NCI-H2081 (cell line): ENCODE results near the gene RNU6-1.

Experiments
- DNase-seq, 2 experiments: peaks; one replicate each; lab custom pipeline; 2025; lab: John Stamatoyannopoulos, UW

RNU6-1 gene

DNA sequence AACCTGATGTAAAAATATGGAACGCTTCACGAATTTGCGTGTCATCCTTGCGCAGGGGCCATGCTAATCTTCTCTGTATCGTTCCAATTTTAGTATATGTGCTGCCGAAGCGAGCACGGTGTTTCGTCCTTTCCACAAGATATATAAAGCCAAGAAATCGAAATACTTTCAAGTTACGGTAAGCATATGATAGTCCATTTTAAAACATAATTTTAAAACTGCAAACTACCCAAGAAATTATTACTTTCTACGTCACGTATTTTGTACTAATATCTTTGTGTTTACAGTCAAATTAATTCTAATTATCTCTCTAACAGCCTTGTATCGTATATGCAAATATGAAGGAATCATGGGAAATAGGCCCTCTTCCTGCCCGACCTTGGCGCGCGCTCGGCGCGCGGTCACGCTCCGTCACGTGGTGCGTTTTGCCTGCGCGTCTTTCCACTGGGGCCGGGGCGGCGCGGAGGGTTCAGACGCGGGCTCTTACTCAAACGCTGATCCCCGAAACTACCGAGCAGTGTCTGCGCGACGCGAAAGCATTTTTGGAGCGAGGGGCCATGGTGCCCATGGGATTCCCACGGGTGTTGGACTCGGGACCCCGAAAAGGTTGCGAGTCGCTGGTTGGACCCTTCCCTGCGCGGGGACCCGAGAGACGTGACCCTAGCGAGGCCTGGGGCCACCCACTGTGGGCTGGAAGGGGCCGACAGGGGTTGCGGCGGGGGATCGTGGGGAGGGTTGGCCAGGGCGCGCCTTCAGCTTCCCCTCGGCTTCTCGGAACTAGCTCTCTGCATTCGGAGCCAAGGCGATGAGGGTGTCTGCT is at the start of gene RNU6-1:
Gene RNU6-1, minus strand, starts transcription at position 117 of the 820 bp plus-strand sequence.
- DNase-seq = peak; percentile 90 to 91

DNA sequence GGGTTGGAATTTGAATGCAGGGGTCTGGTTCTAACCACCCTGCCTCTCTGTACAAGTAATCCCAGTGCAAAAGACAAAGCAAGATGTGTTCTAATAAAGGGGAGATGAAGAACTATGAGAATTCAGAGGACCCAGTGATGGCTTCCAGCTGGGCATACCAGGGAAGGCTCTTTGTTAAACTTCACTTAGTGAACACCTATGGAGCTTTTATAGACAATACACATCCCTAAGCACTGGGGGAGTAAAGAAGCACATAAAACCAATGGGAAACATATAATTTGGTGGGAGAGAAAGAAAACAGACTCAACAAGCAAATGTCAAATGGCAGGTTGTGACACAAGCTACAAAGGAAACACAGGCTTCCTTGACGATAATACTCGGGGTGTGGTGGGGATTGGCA is 47.9 kb upstream of the RNU6-1 start:
- DNase-seq = peak in 1 of 2 experiments; percentile 12

DNA sequence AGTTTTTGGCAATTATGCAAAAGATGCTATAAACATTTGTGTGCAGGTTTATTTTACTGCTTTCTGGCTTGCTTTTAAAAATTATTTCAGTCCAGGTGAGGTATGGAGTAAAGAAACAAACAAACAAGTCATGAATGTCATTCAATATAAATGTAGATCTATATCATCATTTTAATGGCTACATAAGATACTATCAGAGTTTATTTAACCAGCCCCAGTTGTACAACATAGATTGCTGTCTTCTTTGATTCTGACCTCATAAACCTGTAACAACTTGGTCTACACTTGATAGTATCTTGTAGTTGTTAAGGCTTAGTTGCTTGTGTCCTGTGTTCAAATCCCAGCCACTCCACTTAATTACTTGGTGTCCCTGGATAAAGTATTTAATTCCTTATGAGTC is 46.0 kb upstream of the RNU6-1 start:
- no peak for DNase-seq

DNA sequence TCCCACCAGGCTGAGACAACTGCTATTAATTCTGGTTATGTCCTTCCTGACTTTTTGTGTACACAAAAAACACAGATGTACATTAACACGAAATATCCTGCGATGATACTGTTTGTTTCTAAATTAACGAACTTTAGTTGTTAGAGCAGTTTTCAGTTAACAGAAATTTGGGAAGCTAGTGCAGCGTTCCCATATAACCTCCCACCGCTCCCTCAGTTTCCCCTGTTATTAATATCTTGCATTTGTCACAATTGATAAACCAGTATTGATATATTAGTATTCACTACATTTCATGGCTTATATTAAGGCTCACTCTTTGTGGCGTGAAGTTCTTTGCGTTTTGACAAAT is 45.3 kb upstream of the RNU6-1 start:
- no peak for DNase-seq

DNA sequence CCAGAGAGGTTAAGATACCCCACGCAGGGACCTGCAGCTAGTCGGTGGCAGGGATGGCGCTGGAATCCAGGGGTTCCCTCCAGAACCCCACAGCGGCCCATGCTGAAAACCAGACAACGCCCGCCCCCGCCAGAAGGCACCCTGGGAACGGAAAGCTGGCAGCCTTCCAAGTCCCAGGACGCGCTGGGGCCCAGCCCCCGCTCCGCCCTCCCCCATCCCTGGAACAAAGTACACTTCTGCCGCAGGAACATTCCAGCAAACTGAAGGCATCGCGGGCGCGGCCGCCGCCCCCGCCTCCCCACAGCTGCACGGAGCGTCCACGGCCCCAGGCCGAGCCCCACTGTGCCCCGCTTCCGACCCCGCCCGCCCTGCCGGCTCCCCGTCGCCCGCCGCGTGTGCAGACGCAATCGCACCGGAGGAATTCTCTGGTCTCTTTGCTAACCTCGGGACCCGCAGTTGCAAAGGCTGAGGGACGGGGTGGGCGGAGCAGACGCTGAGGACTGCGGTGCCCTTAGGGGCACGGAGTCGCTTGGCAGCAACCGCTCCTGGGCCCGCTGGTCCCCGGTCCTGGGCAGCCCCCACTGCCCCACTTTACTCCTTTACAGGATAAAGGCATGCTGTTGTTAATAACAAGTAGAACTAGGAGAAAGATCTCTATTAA is 44.8 kb upstream of the RNU6-1 start:
- no peak for DNase-seq

DNA sequence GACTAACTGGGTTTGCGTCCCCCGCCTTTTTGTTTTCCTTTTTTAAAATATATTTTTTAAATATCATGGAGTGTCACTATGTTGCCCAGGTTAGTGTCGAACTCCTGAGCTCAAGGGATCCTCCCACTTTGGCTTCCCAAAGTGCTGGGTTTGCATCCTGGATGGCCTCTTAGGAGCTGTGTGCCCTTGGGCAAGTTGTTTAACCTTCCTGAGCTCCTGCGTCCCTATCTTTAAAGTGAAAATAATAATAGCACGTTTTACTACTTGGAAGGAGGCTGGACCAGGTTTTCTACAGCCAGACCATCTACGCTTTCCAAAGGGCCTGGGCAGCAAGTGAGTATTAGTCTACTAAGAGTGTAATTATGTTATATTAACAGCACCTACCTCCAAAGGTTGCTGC is 44.2 kb upstream of the RNU6-1 start:
- DNase-seq = no peak

DNA sequence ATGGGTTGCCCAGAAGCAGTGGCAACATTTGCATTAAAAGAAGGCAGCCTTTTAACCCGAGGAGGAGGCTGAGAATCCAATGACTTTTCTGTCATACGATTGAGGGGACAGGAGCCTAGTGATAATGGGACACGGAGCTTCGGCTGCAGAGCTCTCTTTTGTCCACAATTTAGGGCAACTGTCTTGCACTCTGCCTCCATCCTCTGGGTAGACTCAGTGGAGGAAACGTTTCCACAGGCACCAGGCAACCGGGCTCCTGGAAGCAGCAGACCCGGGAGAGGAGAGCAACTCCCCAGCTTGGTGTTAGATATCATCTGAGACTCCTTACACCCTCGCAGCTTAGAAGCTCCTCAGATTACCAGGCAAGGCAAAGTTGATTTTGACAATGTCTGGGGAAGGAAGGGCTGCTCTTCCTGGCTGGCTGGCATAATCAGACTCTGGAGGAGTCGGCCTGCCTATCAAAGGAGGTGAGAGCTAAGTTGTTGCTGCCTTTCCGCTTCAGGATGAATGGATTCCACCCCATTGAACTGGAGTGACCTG is 43.5 kb upstream of the RNU6-1 start:
- DNase-seq = no peak

DNA sequence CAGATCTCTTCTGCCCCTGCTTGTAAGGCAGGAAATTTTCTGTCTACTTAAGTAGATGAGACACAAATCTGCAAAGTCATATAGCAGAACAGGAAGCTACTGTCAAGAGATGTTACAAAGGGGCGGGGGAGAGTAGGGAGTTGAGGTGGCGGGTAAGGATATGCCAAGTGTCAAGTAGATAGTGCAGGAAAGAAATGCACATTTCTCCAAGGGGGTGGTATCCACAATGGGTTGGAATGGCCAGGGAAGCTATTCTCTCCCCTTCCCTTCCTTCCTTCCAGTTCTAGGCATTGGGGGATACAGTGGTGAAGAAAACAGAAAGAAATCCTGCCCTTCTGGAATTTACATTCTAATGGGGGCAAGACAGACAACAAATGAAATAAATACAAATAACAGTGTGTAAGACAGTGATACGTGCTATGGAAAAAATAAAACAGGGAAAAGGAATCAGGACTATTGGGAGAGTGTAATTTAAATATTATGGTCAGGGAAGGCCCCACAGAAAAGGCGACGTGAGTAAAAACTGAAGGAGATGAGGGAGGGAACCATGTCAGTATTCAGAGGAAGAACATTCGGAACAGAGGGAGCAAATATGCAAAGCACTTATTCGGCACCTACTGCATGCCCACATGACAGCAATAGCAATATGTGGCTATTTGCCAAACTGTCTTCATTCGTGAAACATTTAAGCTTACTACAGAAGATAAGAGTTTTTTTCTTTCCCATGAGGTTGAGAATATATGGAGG is 42.8 kb upstream of the RNU6-1 start:
- DNase-seq = no peak

DNA sequence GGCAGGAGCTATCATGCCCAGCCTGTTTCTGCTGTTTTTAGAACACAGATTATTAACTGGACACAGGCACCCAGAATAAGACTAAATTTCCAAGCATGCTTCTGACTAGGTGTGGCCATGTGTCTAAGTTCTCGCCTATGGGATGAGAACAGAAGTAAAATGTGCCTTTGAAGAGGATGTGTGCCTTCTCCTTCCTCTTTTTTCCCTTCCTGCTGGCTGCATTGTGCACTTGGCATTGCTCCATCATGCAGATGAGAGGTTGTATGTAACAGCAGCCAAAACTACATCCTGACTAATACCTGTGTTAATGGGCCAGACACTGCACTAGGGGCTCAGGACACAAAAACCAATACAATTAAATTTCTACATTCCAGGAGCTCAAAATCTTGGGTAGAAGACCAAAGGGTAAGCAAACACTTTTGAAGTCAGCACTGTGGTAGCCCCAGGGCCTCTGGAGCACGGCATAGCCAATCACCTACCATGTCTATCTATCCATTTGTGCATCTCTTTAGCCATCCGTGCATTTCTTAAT is 40.9 kb upstream of the RNU6-1 start:
- DNase-seq = peak in 1 of 2 experiments; percentile 43

DNA sequence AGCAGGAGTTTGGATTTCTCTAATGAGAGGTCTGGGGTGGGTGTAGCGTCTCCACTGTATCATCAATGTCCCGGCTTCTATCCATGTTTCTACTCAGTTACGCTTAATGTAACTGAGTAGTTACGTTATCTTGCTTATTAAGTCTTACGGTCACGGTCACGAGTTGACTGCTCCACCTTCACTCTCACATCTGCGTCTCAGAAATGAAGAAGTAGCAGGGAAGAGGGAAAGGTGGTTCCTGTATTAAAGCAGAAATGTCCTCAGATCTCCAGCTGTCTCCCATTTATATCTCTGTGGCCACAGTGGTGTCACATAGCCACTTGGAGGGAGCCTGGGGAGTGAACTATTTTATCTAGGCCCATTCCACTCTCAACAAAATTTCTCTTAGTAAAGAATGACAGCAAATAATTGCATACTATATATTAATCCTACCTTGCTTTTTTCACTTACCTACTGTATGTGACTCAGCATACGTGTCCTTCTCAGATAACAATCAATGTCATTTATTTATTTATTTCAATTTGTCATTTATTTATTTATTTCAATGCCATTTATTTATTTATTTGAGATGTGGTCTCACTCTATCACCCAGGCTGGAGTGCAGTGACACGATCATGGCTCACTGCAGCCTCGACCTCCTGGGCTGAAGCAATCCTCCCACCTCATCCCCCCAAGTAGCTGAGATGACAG is 39.7 kb upstream of the RNU6-1 start:
- DNase-seq = no peak

DNA sequence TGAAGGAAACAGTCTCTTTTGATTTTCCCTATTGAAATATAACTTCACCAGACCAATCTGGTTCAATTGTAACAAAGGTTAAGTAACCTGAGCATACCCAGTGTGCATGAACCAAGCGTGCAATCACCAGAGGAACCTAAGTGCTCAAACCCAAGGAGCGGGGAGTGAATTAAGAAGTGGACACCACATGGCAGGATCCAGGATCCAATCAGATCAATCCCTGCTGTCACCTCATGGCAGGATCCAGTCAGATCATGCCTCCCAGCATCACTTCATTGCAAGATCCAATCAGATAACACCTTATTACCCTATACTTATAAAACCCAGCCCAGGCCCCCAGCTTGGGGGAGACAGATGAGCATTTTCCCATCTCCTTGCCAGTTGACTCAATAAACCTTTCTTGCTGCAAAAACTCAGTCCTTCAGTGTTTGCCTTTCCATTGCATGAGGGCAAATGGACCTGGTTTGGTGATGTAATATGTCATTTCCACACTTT is 38.9 kb upstream of the RNU6-1 start:
- no peak for DNase-seq

DNA sequence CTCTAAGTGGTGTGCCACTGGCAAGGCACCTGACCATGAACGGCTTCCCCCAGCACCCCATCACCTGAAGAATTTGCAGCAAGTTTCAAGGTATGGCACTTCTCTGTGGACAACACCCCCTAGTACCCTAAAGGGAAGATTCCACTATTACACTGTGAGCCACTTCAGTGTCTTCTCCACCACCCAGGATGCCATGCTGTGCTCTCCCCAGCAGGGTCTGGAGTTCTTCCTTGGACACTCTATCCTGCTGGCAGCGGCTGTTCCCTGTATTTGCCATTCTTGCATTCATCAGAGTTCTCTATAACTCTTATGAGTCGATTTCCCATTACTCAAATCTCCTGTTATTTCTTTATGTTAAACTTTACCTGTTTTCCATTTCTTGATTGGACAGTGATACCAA is 33.9 kb upstream of the RNU6-1 start:
- DNase-seq = no peak

DNA sequence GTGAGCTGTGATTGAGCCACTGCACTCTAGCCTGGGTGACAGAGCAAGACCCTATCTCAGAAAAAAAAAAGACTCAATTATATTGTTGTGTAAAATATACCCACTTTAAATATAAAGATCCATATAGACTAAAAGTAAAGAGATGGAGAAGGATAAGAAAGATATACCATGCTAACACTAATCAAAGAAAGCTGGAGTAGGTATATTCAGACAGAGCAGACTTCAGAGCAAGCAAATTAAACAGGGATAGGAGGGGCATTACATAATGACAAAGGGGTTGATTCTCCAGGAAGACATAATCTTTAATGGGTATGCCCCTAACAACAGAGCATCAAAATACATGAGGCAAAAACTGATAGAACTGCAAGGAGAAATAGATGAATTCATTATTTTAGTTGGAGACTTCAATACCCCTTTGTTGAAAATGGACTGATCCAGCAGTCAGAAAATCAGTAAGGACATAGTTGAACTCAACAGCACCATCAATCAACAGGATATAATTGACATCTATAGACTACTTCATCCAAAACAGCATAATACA is 31.1 kb upstream of the RNU6-1 start:
- DNase-seq = no peak

DNA sequence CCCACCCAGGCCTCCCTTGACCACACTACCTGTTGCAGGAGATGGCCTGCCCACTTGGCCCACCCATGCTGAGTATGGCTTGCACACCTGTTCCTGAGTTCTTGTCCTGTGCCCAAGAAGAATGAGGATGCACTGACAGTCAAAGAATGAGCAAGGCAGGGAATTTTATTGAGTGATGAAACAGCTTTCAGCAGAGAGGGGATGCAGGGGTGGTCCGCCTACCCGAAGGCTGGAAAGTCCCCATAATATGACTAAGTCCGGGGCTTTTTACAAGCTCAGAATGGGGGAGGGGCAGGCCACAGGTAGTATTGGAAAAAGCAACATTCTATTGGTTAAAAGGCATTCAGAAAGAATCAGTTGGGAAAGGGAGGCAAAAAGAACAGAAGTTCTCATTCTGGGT is 29.9 kb upstream of the RNU6-1 start:
- no peak for DNase-seq

DNA sequence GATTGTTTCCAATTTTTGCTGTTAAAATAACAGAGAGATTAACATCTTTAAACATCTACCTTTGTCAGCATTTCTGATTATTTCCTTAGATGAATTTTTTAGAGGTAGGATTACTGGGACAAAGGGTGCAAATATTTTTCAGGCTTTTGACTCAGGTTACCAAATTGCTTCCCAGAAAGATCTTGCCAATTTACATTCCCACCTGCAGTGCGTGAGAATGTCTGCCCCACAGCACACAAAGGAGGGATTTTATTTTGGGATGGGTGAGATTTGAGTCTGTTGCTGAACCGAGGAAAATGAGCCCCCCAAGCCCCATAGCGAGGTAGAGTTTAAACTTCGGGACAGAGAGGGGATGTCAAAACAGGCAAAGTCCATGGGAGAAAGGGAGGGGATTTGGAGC is 25.9 kb upstream of the RNU6-1 start:
- DNase-seq = no peak

DNA sequence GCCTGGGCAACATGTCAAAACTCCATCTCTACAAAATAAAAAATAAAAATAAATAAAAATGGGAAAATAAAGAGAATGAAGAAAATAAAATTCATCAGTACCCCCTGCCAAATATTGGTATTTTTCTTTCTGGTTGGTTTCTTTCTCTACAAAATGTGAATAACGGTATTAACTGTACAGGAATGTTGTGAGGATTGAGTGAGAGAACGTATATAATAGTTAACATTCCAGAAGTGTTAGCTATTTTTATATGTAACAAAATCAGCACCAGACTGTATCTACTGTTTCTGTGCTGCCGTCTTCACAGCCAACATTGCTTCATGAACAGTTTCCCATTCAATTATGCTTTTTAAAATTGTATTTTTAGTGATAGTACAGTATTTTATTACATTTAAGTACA is 25.5 kb upstream of the RNU6-1 start:
- DNase-seq = no peak

DNA sequence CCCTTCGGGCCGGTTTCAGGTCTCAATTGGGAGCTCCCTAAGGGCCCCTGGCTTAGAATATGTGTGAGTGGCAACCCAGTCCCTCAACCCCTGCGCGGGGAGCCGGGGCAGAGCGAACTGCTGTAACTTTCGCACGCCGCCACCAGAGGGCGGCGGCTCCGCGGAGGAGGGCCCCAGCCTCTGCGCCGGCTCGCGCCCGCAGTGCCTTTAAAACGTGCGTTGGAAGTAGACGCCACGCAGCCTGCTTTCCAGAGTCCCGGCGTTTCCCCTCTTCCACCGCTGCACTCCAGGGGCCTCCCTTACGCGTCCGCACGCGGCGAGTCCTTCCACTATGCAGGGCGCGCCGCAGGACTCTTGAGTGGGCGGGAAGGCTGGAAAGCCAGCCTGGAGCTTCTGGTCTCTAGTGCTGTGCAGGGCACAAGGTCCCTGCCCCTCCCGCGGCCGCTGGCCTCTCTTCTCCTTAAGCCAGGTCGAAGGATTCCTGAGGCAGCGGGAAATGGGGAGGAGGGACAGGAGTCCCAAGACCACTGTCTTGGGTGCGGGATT is 23.7 kb upstream of the RNU6-1 start:
- DNase-seq = peak; percentile 77 to 78

DNA sequence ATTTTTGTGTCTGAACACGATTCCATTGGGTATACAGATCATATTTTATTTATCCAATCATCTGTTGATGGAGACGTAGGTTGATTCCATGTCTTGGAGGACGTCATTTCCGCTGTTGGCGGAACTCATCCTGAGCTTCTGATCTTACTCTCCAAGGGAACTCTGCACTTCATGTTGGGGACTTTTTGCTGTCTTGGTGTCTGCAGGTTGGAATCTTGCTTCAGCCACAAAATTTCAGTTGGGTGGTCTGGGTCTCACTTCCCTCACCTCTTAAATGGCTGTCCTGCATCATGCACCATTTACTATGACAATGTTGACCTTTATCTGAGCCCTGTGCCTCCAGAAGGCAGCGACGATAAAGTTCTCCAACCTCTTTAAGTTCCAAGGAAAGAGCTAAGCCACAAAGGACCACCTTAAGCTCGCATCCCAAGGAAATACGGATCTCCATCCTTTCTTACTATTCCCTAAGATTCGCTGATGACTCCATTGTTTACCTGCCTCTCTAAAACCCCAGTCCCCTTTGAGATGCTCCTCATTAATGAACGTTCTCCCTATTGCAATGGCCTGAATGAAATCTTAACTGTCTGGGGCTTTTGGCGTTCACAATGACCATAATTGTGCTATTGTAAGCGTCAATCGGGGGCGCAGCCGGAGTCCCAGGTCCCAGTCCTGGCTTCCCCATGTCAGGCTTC is 23.1 kb upstream of the RNU6-1 start:
- DNase-seq = no peak

DNA sequence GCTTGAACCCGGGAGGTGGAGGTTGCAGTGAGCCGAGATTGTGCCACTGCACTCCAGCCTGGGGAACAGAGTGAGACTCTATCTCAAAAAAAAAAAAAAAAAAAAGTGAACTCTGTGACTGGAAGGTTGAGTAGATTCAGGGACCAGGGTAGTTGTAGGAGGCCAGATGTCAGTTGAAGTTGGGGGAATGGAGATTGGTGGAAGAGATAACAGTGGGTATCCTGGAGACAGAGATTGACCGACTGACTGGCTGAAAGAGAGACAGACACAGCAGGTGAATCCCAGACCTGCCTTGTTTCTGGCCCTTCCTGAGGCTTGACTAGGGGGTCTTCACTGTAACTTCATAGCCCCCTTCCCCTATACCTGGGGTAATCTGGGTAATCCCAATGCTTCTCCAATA is 22.1 kb upstream of the RNU6-1 start:
- no peak for DNase-seq

DNA sequence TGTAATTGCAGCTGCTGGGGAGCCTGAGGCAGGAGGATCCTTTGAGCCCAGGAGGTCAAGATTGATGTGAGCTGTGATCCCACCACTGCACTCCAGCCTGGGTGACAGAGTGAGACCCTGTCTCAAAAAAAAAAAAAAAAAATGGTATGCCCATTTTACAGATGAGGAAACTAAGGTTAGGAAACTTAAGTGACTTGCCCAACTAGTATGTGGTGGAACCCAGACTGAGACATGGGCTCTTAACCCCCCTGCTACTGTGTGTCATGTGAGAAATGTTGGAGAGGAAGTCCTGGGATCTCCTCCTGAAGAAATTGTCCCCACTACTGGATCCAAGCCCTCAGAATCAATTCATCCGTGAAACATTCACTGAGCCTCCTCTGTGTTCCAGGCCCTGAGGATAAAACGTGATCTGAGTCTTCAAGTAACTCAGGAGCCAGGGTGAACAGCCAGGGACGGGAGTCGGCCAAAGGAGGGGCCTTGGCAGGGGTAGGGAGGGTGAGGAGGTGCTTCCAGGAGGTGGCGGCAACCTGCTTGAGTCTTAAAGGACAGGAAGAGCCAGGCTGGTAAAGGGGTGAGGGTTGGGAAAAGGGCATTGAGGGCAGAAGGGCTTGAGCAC is 19.6 kb upstream of the RNU6-1 start:
- no peak for DNase-seq
